Panc1 (cell line): ENCODE results near the gene ATG10. TPM values are rescaled to one million over a fixed set of nuclear protein-coding genes. Genes with fewer than 3 reads are reported as not detected.

Experiments used
- ATAC-seq: fragments of 200-7000 bp; cut with Tn5 transposase; 2 replicates; pipeline ENCODE4 v1.9.1; 2020; ENCODE audit warnings: mild to moderate bottlenecking, moderate library complexity
- BruUV-seq: library from RNA; stranded (reverse); fragments of 400-500 nt; replicated peaks from 2 replicates; lab custom pipeline; 2021; lab: Mats Ljungman, UMichigan
- CTCF ChIA-PET: fragments of 300-600 bp; sonication (Branson Sonifier 250); formaldehyde crosslinking; loops from one replicate; lab custom pipeline; 2022; ENCODE audit warnings: antibody characterized with exemption; lab: Charles Lee
- POLR2A ChIA-PET: fragments of 300-600 bp; sonication (Branson Sonifier 250); formaldehyde crosslinking; loops from one replicate; lab custom pipeline; 2022; ENCODE audit warnings: antibody characterized with exemption; lab: Charles Lee
- DNase-seq: peaks from one replicate; pipeline ENCODE4 v3.0.0-alpha.2; 2010; ENCODE audit warnings: low read depth, low spot score
- H3K27ac ChIP-seq: 2 replicates; pipeline ENCODE4 v1.5.1; 2011; ENCODE audit warnings: mild to moderate bottlenecking, low read length, inconsistent platforms
- H3K27me3 ChIP-seq: fragments of 200-500 bp; sonication (Bioruptor generic); 2 replicates; pipeline ENCODE4 v1.6.0; 2014; ENCODE audit warnings: low read length, inconsistent platforms; ENCODE audit not compliant: control insufficient read depth, insufficient read depth
- H3K36me3 ChIP-seq: fragments of 200-500 bp; sonication (Bioruptor generic); 2 replicates; pipeline ENCODE4 v1.5.1; 2014; ENCODE audit warnings: inconsistent platforms, mild to moderate bottlenecking, low read length, moderate library complexity; ENCODE audit not compliant: control insufficient read depth, insufficient read depth
- H3K4me1 ChIP-seq: 2 replicates; pipeline ENCODE4 v1.5.1; 2011; ENCODE audit warnings: inconsistent platforms, mild to moderate bottlenecking, low read length, moderate library complexity; ENCODE audit not compliant: control insufficient read depth, insufficient read depth
- H3K4me3 ChIP-seq, 2 experiments: 2 replicates each; pipeline ENCODE4 v1.5.1; 2011 to 2012; ENCODE audit warnings: low read depth in 2 of 2, low read length in 2 of 2, mild to moderate bottlenecking in 2 of 2, inconsistent platforms in 1 of 2, moderate library complexity in 1 of 2
- H3K9me3 ChIP-seq: fragments of 200-500 bp; sonication (Bioruptor generic); 2 replicates; pipeline ENCODE4 v1.5.1; 2014; ENCODE audit warnings: low read depth, mild to moderate bottlenecking, inconsistent platforms, low read length, moderate library complexity; ENCODE audit not compliant: control insufficient read depth, insufficient read depth
- CTCF ChIP-seq: fragments of 450-650 bp; IDR thresholded peaks from 2 replicates; pipeline ENCODE4 v1.5.1; 2017; ENCODE audit warnings: mild to moderate bottlenecking
- POLR2AphosphoS5 ChIP-seq: IDR thresholded peaks from 2 replicates; pipeline ENCODE4 v1.6.1; 2012; ENCODE audit warnings: mild to moderate bottlenecking, low read depth, low read length, moderate library complexity
- REST ChIP-seq, 2 experiments: IDR thresholded peaks; 2 replicates each; pipeline ENCODE4 v1.6.1; 2011 to 2012; ENCODE audit warnings: low read depth in 2 of 2, control low read depth in 1 of 2, low read length in 1 of 2, mild to moderate bottlenecking in 1 of 2, moderate library complexity in 1 of 2; ENCODE audit not compliant: insufficient read depth in 1 of 2
- SIN3A ChIP-seq: IDR thresholded peaks from 2 replicates; pipeline ENCODE4 v1.6.1; 2012; ENCODE audit warnings: low read depth, mild to moderate bottlenecking, low read length, moderate library complexity, borderline replicate concordance; ENCODE audit not compliant: insufficient read depth
- TCF7L2 ChIP-seq: IDR thresholded peaks from 2 replicates; pipeline ENCODE4 v1.6.1; 2011; ENCODE audit warnings: mild to moderate bottlenecking, low read depth, low read length, inconsistent platforms
- in situ Hi-C: cut with HindIII; loops from 2 replicates; pipeline ENCODE4 v1.10.0; 2016; ENCODE audit warnings: low sequenced_read_pairs, low pct_unique_long_range_greater_than_20kb
- intact Hi-C: fragments of 100-400 bp; cut with micrococcal nuclease; formaldehyde crosslinking; loops from one replicate; pipeline ENCODE4 v1.10.0; 2022; ENCODE audit not compliant: unreplicated experiment
- total RNA-seq: library from RNA; stranded (reverse); gene quantifications from one replicate; pipeline ENCODE4 v1.2.1, GENCODE V29; 2021; ENCODE audit not compliant: unreplicated experiment

The ATG10 gene
- total RNA-seq, 1 experiment from 2014 or later, result 14.0 TPM

GRCh38 chr5:82205005-82205404, 233.2 kb downstream of the ATG10 start:
- BruUV-seq, result no TSS peak
- Histone ChIP-seq H3K4me1 (no peaks in the 10 kb centered on the region), H3K4me3 (no peak overlapping the region), H3K27ac (no peak overlapping the region), H3K9me3 (no peaks in the 10 kb centered on the region), H3K36me3 (no peaks in the 10 kb centered on the region), H3K27me3 (no peaks in the 10 kb centered on the region)
- ChIA-PET CTCF (no interaction called here), POLR2A (no interaction called here)
- TF ChIP-seq REST (IDR thresholded peaks at IDR 0.05; ENCODE audit: insufficient read depth in 1 of 2, low read depth in 2 of 2, low read length in 1 of 2), result no peak
- TF ChIP-seq POLR2AphosphoS5, result no peak
- TF ChIP-seq SIN3A, result no peak
- TF ChIP-seq CTCF, result no peak
- TF ChIP-seq TCF7L2, result no peak
- in situ Hi-C loops (no loop called here), intact Hi-C loops (no loop called here)
- ATAC-seq, result no peak
- DNase-seq, result no peak

- in situ Hi-C loops (no loop called here), intact Hi-C loops (no loop called here)
- no peak for ATAC-seq
- no peaks in the 10 kb centered on the region for H3K9me3 ChIP-seq
- no peaks in the 10 kb centered on the region for H3K27me3 ChIP-seq
- DNase-seq, result no peak
- BruUV-seq, result no TSS peak
- no peaks in the 10 kb centered on the region for H3K4me1 ChIP-seq
- ChIA-PET CTCF (no interaction called here), POLR2A (no interaction called here)
- no peak overlapping the region for H3K4me3 ChIP-seq
- TF ChIP-seq REST (IDR thresholded peaks at IDR 0.05; ENCODE audit: insufficient read depth in 1 of 2, low read depth in 2 of 2, low read length in 1 of 2) (no peak), CTCF (no peak), SIN3A (no peak), POLR2AphosphoS5 (no peak), TCF7L2 (no peak)
- no peaks in the 10 kb centered on the region for H3K36me3 ChIP-seq
- H3K27ac ChIP-seq, result no peak overlapping the region
These were observed 236.5 kb downstream of the ATG10 start for GRCh38 chr5:82208371-82208770.
